Type B pancreatic cell (in vitro differentiated cells): Measurements from ENCODE around the gene EPHA3. TPM values are rescaled to one million over a fixed set of nuclear protein-coding genes. Genes with fewer than 3 reads are reported as not detected.

Experiments
- DNase-seq: peaks from one replicate; pipeline ENCODE4 v3.0.0; 2021; ENCODE audit warnings: mixed read lengths; ENCODE audit not compliant: unreplicated experiment; ENCODE audit errors: extremely low spot score
- H3K27ac Mint-ChIP-seq: 2 replicates; pipeline ENCODE4 v1.8.0; 2021; ENCODE audit warnings: mild to moderate bottlenecking, mixed read lengths
- H3K27me3 Mint-ChIP-seq: 2 replicates; pipeline ENCODE4 v1.8.0; 2021; ENCODE audit warnings: mixed read lengths
- H3K36me3 Mint-ChIP-seq: 2 replicates; pipeline ENCODE4 v1.8.0; 2021; ENCODE audit warnings: mixed read lengths
- H3K4me1 Mint-ChIP-seq: one replicate; pipeline ENCODE4 v1.8.0; 2021; ENCODE audit warnings: mixed read lengths; ENCODE audit not compliant: unreplicated experiment
- H3K4me3 Mint-ChIP-seq: 2 replicates; pipeline ENCODE4 v1.8.0; 2021; ENCODE audit warnings: mild to moderate bottlenecking, mixed read lengths
- H3K9me3 Mint-ChIP-seq: 2 replicates; pipeline ENCODE4 v1.8.0; 2021; ENCODE audit warnings: mixed read lengths
- CTCF ChIP-seq: fragments of 200-600 bp; sonication (generic); conservative IDR thresholded peaks from 2 replicates; pipeline ENCODE4 v1.5.0; 2021; ENCODE audit warnings: antibody characterized with exemption, mild to moderate bottlenecking
- total RNA-seq: library from RNA; stranded (reverse); gene quantifications from 2 replicates; pipeline ENCODE4 v1.2.1, GENCODE V29; 2021; ENCODE audit warnings: low replicate concordance

EPHA3 gene
- total RNA-seq, 1 donor from 2014 or later: 30.3 TPM

- H3K4me1 Mint-ChIP-seq: peaks cover 11% of the 10 kb centered on the region
- no peaks in the 10 kb centered on the region for H3K9me3 Mint-ChIP-seq
- no peak overlapping the region for H3K4me3 Mint-ChIP-seq
- H3K27ac Mint-ChIP-seq: no peak overlapping the region
- no peaks in the 10 kb centered on the region for H3K36me3 Mint-ChIP-seq
- no peak for DNase-seq
- TF ChIP-seq CTCF: no peak
- peaks cover 4% of the 10 kb centered on the region for H3K27me3 Mint-ChIP-seq
Measured at GRCh38 chr3:89411201-89411600, 303.8 kb downstream of the EPHA3 start.

GRCh38 chr3:89414270-89414669, 306.8 kb downstream of the EPHA3 start:
- no peaks in the 10 kb centered on the region for H3K27me3 Mint-ChIP-seq

DNA sequence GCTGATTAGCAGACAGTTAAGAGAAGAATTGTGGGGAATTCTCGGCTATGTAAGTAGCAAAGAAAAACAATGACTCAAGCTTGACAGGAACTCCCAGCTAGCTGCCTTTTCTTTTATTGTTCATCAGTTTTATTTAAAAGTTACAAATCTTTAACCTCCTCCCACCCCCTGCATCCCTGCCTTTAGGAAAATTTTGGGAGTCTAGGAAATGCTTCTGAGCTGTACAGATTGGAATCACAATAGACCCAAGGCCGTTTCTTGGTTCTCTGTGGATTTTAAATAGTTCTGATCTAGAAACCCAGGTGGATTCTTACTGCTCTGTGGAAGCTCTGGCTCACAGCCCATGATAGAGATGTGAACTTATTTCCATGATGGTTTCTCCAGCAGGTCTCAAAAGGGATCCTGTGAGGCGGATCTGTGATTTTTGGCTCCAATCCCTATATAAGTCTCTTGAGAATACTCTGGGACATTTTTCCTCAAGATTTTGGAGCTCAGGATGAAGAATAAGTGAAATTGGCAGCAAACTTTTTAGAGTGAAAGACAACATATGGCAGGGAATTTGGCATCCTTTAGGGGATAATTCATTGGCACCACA, 312.3 kb downstream of the EPHA3 start:
- no peak overlapping the region for H3K4me3 Mint-ChIP-seq
- TF ChIP-seq CTCF: no peak
- H3K27me3 Mint-ChIP-seq: no peaks in the 10 kb centered on the region
- H3K4me1 Mint-ChIP-seq: no peaks in the 10 kb centered on the region
- no peak overlapping the region for H3K27ac Mint-ChIP-seq
- H3K9me3 Mint-ChIP-seq: no peaks in the 10 kb centered on the region
- H3K36me3 Mint-ChIP-seq: no peaks in the 10 kb centered on the region
- DNase-seq: no peak

More at GRCh38 chr3:89414270-89414669, 306.8 kb downstream of the EPHA3 start:
- Mint-ChIP-seq H3K4me1 (peaks cover 6% of the 10 kb centered on the region), H3K27ac (no peak overlapping the region), H3K9me3 (no peaks in the 10 kb centered on the region), H3K4me3 (no peak overlapping the region), H3K36me3 (no peaks in the 10 kb centered on the region)
- no peak for DNase-seq
- TF ChIP-seq CTCF: no peak

DNA sequence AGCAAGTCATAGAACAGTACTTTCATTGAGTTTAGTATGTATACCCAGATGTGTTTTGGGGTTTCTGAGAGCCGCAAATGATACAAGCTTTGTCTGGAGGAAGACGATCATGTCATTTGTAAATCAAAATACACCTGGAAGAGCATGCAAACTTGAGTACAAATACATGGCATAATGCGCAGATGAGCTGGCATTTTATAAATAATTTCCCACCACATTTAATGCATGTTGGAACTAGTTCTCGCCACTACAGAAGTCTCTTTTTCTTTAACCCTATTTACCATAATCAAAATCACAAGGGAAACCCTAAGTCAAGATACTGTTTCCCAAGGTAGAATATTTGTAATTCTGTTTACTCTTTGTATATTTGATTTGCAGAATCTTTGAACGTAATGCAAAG, 318.6 kb downstream of the EPHA3 start:
- H3K4me3 Mint-ChIP-seq: no peak overlapping the region
- TF ChIP-seq CTCF: no peak
- no peaks in the 10 kb centered on the region for H3K36me3 Mint-ChIP-seq
- no peaks in the 10 kb centered on the region for H3K9me3 Mint-ChIP-seq
- no peak overlapping the region for H3K27ac Mint-ChIP-seq
- H3K27me3 Mint-ChIP-seq: no peaks in the 10 kb centered on the region
- no peak for DNase-seq
- H3K4me1 Mint-ChIP-seq: no peaks in the 10 kb centered on the region

GRCh38 chr3:89434621-89435380, 327.4 kb downstream of the EPHA3 start:
- H3K4me1 Mint-ChIP-seq: peaks cover 4% of the 10 kb centered on the region
- no peaks in the 10 kb centered on the region for H3K36me3 Mint-ChIP-seq
- H3K9me3 Mint-ChIP-seq: no peaks in the 10 kb centered on the region
- no peaks in the 10 kb centered on the region for H3K27me3 Mint-ChIP-seq
- H3K4me3 Mint-ChIP-seq: no peak overlapping the region
- no peak overlapping the region for H3K27ac Mint-ChIP-seq
- TF ChIP-seq CTCF: no peak
- no peak for DNase-seq
